Endothelial cell of umbilical vein (primary cell): ENCODE measurements around the gene AKR1C2. TPM values are rescaled to one million over a fixed set of nuclear protein-coding genes. Genes with fewer than 3 reads are reported as not detected.
A peak's percentile ranks its signal among the peaks of the same experiment; 100 is the strongest.
"Not testable (repeated sequence)": the region's sequence is repeated elsewhere in the genome, so short reads cannot be mapped to it uniquely, and the experiment has no call there.

Source experiments
- BruUV-seq: library from RNA; stranded (reverse); fragments of 400-500 nt; replicated peaks from 2 replicates; lab custom pipeline; 2021; lab: Mats Ljungman, UMichigan
- CTCF ChIA-PET: fragments of 300-600, 350-600 bp; sonication (Branson Sonifier 250); formaldehyde crosslinking; loops from one replicate; lab custom pipeline; 2021; ENCODE audit warnings: antibody characterized with exemption, inconsistent platforms; lab: Charles Lee
- POLR2A ChIA-PET: fragments of 300-600, 350-600 bp; sonication (Branson Sonifier 250); formaldehyde crosslinking; loops from one replicate; lab custom pipeline; 2021; ENCODE audit warnings: antibody characterized with exemption, inconsistent platforms; lab: Charles Lee
- DNase-seq: peaks from one replicate; pipeline ENCODE4 v3.0.0-alpha.2; 2011; ENCODE audit warnings: low read depth, low spot score
- FAIRE-seq: peaks from 2 replicates; lab custom pipeline; 2011; peaks lifted over from hg19 to GRCh38; lab: Jason Lieb, UNC
- H2AFZ ChIP-seq: 2 replicates; pipeline ENCODE4 v1.6.0; 2012; ENCODE audit warnings: low read depth, low read length, control low read depth, inconsistent platforms
- H3K27ac ChIP-seq: 2 replicates; pipeline ENCODE4 v1.5.1; 2011; ENCODE audit warnings: low read depth, mild to moderate bottlenecking, control low read depth, low read length, moderate library complexity; ENCODE audit not compliant: insufficient read depth
- H3K27me3 ChIP-seq, 2 experiments: 2 replicates each; pipeline versions ENCODE4 v1.6.0 to v1.6.1; 2011; ENCODE audit warnings: low read length in 2 of 2, mixed read lengths in 1 of 2; ENCODE audit not compliant: control insufficient read depth in 2 of 2, insufficient read depth in 2 of 2
- H3K36me3 ChIP-seq, 2 experiments: 2 replicates in 1 of 2; 3 replicates in 1 of 2; pipeline ENCODE4 v1.5.1; 2011; ENCODE audit warnings: low read length in 2 of 2, mild to moderate bottlenecking in 1 of 2, moderate library complexity in 1 of 2; ENCODE audit not compliant: control insufficient read depth in 2 of 2, insufficient read depth in 2 of 2; ENCODE audit errors: extremely low read depth in 1 of 2
- H3K4me1 ChIP-seq: 3 replicates; pipeline ENCODE4 v1.5.1; 2011; ENCODE audit warnings: mild to moderate bottlenecking, low read length; ENCODE audit not compliant: control insufficient read depth, insufficient read depth; ENCODE audit errors: extremely low read depth
- H3K4me2 ChIP-seq: 2 replicates; pipeline ENCODE4 v1.6.1; 2011; ENCODE audit warnings: low read length, control low read depth, mixed read lengths; ENCODE audit not compliant: insufficient read depth
- H3K4me3 ChIP-seq, 3 experiments: fragments of 200-600 bp in 1 of 3; sonication (generic), shearing (Covaris generic) in 1 of 3; replicated peaks in 1 of 3; 2 replicates each; pipeline ENCODE4 v1.5.1; 2011 to 2016; ENCODE audit warnings: control low read depth in 3 of 3, low read length in 3 of 3, mild to moderate bottlenecking in 2 of 3, inconsistent platforms in 1 of 3, low read depth in 1 of 3, moderate library complexity in 1 of 3; ENCODE audit not compliant: insufficient read depth in 1 of 3
- H3K79me2 ChIP-seq: 2 replicates; pipeline ENCODE4 v1.6.0; 2012; ENCODE audit warnings: low read length, inconsistent platforms; ENCODE audit not compliant: control insufficient read depth, insufficient read depth
- H3K9ac ChIP-seq: replicated peaks from 2 replicates; pipeline ENCODE3; 2011; ENCODE audit warnings: low read length, control low read depth; ENCODE audit not compliant: insufficient read depth; ENCODE audit errors: extremely low read depth
- H3K9me1 ChIP-seq: replicated peaks from 3 replicates; pipeline ENCODE4 v1.6.0; 2011; ENCODE audit warnings: mild to moderate bottlenecking, low read length; ENCODE audit not compliant: control insufficient read depth, insufficient read depth; ENCODE audit errors: extremely low read depth
- H3K9me3 ChIP-seq: replicated peaks from 2 replicates; pipeline ENCODE4 v1.5.1; 2012; ENCODE audit warnings: low read length, inconsistent platforms; ENCODE audit not compliant: control insufficient read depth, insufficient read depth
- H4K20me1 ChIP-seq: replicated peaks from 2 replicates; pipeline ENCODE3; 2011; ENCODE audit warnings: mild to moderate bottlenecking, low read length; ENCODE audit not compliant: control insufficient read depth, insufficient read depth; ENCODE audit errors: extremely low read depth
- EZH2 ChIP-seq: IDR thresholded peaks from 2 replicates; pipeline ENCODE4 v1.6.1; 2012; ENCODE audit warnings: borderline replicate concordance, low read depth, mild to moderate bottlenecking, moderate library complexity, low read length, inconsistent platforms; ENCODE audit not compliant: severe bottlenecking
- FOS ChIP-seq: IDR thresholded peaks from 2 replicates; pipeline ENCODE4 v1.6.1; 2011; ENCODE audit warnings: mild to moderate bottlenecking, low read length, moderate library complexity, borderline replicate concordance; ENCODE audit not compliant: insufficient read depth
- GATA2 ChIP-seq: IDR thresholded peaks from 2 replicates; pipeline ENCODE4 v1.7.0; 2011; ENCODE audit warnings: low read depth, mild to moderate bottlenecking, moderate library complexity, mixed read lengths, low read length; ENCODE audit not compliant: insufficient read length, insufficient read depth
- JUN ChIP-seq: IDR thresholded peaks from 2 replicates; pipeline ENCODE4 v1.6.1; 2011; ENCODE audit warnings: borderline replicate concordance, low read depth; ENCODE audit not compliant: insufficient read length, insufficient read depth
- MYC ChIP-seq: IDR thresholded peaks from one replicate; pipeline ENCODE4 v1.6.1; 2011; ENCODE audit warnings: mild to moderate bottlenecking, low read depth, low read length
- POLR2AphosphoS5 ChIP-seq: IDR thresholded peaks from 2 replicates; pipeline ENCODE4 v1.6.1; 2012; ENCODE audit warnings: low read depth, mild to moderate bottlenecking, control low read depth, low read length, moderate library complexity; ENCODE audit not compliant: insufficient read depth
- dilution Hi-C: fragments of 300-500 bp; cut with MboI; formaldehyde crosslinking; loops from one replicate; pipeline ENCODE4 v1.15.0; 2019; ENCODE audit warnings: low sequenced_read_pairs; ENCODE audit not compliant: extremely low pct_ligation_motif_present
- intact Hi-C: fragments of 100-400 bp; cut with micrococcal nuclease; formaldehyde crosslinking; loops from one replicate; pipeline ENCODE4 v1.10.0; 2022
- polyA plus RNA-seq, 4 experiments: library from polyadenylated mRNA; depleted of rRNA in 3 of 4; stranded (reverse) in 3 of 4; unstranded in 1 of 4; fragments of >200 nt; gene quantifications; 2 replicates each; pipeline versions ENCODE4 v1.2.1 to v1.2.3, GENCODE V29; 2011 to 2012; ENCODE audit warnings: missing spikeins in 1 of 4
- total RNA-seq: library from RNA; stranded (reverse); gene quantifications from 2 replicates; pipeline ENCODE4 v1.2.3, GENCODE V29; 2021
- TF ChIP-seq, protein P1 (sequence below): IDR thresholded peaks from 2 replicates; pipeline ENCODE4 v1.6.1; 2011; ENCODE audit not compliant: insufficient read depth, insufficient read length
- TF ChIP-seq, protein P2 (sequence below), 2 donors: IDR thresholded peaks; 1 replicate in 1 of 2; 2 replicates in 1 of 2; pipeline ENCODE4 v1.5.1; 2011; ENCODE audit warnings: low read length in 2 of 2, mild to moderate bottlenecking in 2 of 2, moderate library complexity in 2 of 2, control low read depth in 1 of 2, inconsistent platforms in 1 of 2, low read depth in 1 of 2; ENCODE audit not compliant: insufficient read depth in 1 of 2; ENCODE audit errors: extremely low read depth in 1 of 2

Gene AKR1C2
- total and polyA plus RNA-seq, 2 donors (not counting 3 experiments of a cell fraction or from before 2014, with no cell fraction given) = 0.84 to 1.7 TPM

DNA sequence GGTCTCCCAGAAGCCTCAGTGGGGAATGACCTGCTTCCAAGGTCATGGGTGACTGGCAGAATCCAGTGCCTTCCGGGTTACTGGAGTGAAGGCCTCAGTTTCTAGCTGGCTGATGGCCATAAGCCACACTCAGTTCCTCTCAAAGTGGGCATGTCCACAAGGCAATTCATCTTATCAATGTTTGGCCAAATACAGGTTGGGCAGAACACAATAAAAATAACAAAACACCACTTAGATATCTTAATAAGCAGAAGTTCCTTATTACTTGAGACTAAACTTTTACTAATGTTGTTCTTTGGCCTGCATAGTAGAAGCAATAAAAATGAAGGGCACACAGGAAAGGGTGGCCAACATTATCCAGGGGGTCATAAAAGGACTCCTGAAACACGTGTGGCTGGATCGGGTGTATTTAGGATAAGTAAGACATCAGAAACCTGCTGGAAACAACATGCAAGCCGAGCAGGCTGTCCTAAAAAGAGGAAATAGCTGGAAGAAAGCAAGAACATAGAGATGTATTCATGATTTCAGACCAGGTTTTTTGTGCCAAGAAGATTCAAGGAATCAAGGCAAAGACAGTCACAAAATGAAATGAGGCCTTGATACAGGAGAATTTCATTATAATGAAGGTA, 19.6 kb upstream of the AKR1C2 start:
- dilution Hi-C loops = no loop called here
- H3K9me3 ChIP-seq = no peaks in the 10 kb centered on the region
- ChIA-PET POLR2A (no interaction called here), CTCF (no interaction called here)
- FAIRE-seq = no peak
- H3K36me3 ChIP-seq = no peaks in the 10 kb centered on the region
- no peaks in the 10 kb centered on the region for H3K27me3 ChIP-seq
- H4K20me1 ChIP-seq = no peaks in the 10 kb centered on the region
- TF ChIP-seq FOS (no peak), JUN (no peak), EZH2 (no peak), GATA2 (no peak), POLR2AphosphoS5 (no peak), MYC (no peak)
- TF ChIP-seq, protein P1, sequence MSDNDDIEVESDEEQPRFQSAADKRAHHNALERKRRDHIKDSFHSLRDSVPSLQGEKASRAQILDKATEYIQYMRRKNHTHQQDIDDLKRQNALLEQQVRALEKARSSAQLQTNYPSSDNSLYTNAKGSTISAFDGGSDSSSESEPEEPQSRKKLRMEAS = no peak
- TF ChIP-seq, protein P2, sequence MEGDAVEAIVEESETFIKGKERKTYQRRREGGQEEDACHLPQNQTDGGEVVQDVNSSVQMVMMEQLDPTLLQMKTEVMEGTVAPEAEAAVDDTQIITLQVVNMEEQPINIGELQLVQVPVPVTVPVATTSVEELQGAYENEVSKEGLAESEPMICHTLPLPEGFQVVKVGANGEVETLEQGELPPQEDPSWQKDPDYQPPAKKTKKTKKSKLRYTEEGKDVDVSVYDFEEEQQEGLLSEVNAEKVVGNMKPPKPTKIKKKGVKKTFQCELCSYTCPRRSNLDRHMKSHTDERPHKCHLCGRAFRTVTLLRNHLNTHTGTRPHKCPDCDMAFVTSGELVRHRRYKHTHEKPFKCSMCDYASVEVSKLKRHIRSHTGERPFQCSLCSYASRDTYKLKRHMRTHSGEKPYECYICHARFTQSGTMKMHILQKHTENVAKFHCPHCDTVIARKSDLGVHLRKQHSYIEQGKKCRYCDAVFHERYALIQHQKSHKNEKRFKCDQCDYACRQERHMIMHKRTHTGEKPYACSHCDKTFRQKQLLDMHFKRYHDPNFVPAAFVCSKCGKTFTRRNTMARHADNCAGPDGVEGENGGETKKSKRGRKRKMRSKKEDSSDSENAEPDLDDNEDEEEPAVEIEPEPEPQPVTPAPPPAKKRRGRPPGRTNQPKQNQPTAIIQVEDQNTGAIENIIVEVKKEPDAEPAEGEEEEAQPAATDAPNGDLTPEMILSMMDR (IDR thresholded peaks at IDR 0.05; ENCODE audit: extremely low read depth in 1 of 2, insufficient read depth in 1 of 2, low read depth in 1 of 2, low read length in 2 of 2) = no peak
- H3K27ac ChIP-seq = no peak overlapping the region
- no peak overlapping the region for H3K4me2 ChIP-seq
- H2AFZ ChIP-seq = no peak overlapping the region
- intact Hi-C loops = loop anchor here (5.0 kb wide), 1 partner anchor 69 kb away; the partner anchor contains the start of gene AKR1C3
- no peaks in the 10 kb centered on the region for H3K9me1 ChIP-seq
- BruUV-seq = no TSS peak
- peaks cover 11% of the 10 kb centered on the region for H3K4me1 ChIP-seq
- no peak overlapping the region for H3K4me3 ChIP-seq
- no peak for DNase-seq
- H3K9ac ChIP-seq = no peak overlapping the region
- no peaks in the 10 kb centered on the region for H3K79me2 ChIP-seq

DNA sequence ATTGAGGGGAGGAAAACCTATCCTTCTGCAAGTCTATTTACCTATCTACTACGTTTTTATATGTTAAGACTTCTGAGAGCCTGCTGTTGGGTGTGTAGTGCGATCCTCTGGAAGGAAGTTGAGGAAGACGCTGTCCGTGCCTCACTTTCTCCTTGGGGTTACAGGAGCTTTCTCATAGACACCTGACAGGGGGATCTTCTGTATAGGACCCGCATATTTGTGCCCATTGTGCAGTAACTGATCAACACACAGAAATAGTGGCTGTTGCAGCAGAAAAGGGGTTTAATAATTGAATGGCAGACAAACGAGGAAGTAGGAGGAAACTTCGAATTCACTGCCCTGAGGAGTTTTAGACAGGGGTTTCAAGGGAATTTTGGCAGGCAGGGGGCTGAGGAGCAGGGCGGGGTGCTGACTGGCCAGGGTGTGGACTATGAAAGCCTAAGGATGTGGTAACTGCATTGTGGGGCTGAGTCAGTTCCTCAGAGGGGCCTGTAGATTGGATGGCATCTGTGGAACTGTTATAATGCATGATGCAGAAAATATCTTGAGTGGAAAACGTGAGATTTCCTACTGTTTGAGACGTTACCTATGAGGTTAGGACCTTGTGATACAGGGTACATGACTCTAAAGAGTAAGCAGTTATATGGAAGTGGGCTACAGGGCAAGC, 18.1 kb upstream of the AKR1C2 start:
- H3K79me2 ChIP-seq, POLR2A ChIA-PET, H3K27me3 ChIP-seq, DNase-seq, dilution Hi-C loops, H3K9me3 ChIP-seq, H3K9me1 ChIP-seq, BruUV-seq, H3K27ac ChIP-seq, H2AFZ ChIP-seq, H3K4me3 ChIP-seq, CTCF ChIA-PET, H3K4me2 ChIP-seq, H3K9ac ChIP-seq, H3K36me3 ChIP-seq, H4K20me1 ChIP-seq: not testable (repeated sequence)
- FAIRE-seq = peak; percentile 67
- intact Hi-C loops = loop anchor here (5.0 kb wide), 1 partner anchor 71 kb away; the partner anchor contains the start of gene AKR1C3
- peaks cover 11% of the 10 kb centered on the region for H3K4me1 ChIP-seq
